Hematopoietic multipotent progenitor cell treated with erythropoietin and hydrocortisone succinate and interleukin-3 and kit ligand, for 4 days (in vitro differentiated cells): Measurements from ENCODE around the gene NAMPT.
"Not testable (repeated sequence)": the region's sequence is repeated elsewhere in the genome, so short reads cannot be mapped to it uniquely, and the experiment has no call there.

Source experiments
- DNase-seq: peaks from one replicate; pipeline ENCODE4 v3.0.0-alpha.2; 2015

Gene NAMPT

GRCh38 chr7:106224797-106225196 lies 60.0 kb downstream of the NAMPT start:
- no peak for DNase-seq

DNA sequence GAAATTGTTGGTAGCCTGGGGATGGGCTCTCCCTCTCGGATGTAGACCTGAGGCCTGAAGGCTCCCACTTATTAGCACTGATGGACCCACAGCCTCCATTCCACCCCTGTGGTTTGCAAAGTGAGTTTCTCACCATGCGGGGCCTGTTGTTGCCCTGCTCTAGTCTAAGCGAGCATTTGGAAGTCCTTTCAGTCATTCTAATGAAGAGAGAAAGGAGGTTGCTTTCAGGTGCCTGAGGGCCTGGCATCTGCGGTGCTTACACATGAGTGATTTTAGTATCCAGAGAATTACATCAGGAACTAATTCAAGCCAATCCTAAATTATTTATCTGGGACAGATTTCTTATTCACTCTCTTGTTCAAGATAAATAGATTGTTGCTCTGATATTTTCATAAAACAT lies 61.6 kb downstream of the NAMPT start:
- no peak for DNase-seq

DNA sequence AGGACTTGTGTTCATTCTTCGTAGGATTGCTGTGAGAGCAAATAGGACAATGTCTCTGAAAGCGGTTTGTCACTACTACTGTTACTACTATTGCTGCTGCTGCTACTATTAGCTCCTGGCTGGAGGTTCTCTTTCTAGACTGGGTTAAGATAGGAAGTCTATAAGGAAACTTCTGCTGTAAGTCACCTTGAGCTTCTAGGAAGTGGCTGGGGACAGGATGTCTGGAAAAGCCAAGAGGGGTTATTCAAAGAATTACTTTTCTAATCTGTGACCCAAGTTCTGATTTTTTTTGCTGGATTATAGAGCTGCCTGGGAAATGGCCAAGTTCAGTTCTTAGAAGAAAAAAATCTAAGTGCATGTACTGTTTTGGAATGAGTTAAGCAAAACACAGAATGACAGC lies 62.2 kb downstream of the NAMPT start:
- no peak for DNase-seq

DNA sequence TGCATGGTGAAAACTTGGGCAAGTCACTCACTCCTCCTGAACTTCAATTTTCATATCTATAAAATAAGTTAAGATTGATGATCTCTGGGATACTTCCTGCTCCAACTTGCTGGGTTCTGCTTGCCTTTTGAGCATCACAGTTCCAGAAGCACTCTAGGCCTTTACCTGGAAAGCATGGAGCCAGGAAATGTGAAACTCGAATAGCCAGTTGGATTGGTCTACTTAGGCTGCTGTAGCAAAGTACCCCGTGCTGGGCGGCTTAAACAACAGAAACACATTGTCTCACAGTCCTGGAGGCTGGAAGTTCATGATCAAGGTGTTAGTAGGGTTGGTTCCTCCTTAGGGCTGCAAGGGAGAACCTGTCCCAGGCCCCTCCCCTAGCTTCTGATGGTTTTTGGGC lies 64.5 kb downstream of the NAMPT start:
- no peak for DNase-seq

- DNase-seq = no peak
Observed at GRCh38 chr7:106219170-106219569, 65.6 kb downstream of the NAMPT start.

DNA sequence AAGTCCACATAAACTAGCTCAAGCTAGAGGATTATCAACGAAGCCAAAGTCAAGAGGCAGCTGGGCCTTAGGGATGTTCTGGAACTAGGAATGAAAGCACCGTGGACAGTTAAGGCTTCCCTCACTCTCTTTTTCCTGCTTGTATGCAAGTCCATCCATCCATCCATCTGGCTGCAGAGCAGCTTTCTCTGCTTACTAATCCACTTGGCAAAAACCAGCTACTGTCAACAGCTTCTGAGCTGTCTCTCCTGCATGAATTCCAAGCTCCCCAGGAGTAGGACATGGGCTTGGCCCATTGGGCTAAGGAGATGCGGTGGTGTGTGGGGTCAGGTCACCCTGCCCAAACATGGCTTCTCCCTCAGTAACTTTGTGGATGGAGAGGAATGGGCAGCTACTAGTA lies 66.2 kb downstream of the NAMPT start:
- DNase-seq = no peak

- no peak for DNase-seq
Observed at GRCh38 chr7:106216923-106217542, 67.8 kb downstream of the NAMPT start.

GRCh38 chr7:106216517-106216922 lies 68.3 kb downstream of the NAMPT start:
- peak; percentile 8 for DNase-seq

DNA sequence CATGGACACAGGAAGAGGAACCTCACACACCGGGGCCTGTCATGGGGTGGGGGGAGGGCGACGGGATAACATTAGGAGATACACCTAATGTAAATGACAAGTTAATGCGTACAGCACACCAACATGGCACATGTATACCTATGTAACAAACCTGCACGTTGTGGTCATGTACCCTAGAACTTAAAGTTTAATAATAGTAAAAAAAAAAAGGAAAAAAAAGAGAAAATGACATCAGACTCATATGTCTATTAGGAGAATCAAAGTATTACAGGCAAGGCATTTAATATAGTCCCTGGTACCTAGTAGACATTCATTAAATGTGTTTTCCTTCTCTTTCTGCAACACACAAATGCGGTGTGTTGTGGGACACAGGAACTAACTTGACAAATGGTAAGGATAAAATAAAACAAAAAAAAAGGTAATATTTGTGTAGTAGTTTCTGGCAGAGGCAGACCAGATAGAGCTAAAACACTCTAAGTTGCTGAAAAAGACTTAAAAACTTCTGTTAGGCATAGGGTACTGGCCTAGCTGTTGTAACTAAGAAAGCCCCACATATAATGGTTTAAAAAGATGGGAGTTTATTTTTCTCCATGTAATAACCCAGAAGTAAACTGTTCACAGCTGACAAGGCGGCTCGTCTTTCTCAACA lies 68.8 kb downstream of the NAMPT start:
- DNase-seq = no peak

- DNase-seq = not testable (repeated sequence)
Observed at GRCh38 chr7:106208944-106209343, 75.8 kb downstream of the NAMPT start.

GRCh38 chr7:106206826-106207541 lies 77.8 kb downstream of the NAMPT start:
- DNase-seq = no peak

DNA sequence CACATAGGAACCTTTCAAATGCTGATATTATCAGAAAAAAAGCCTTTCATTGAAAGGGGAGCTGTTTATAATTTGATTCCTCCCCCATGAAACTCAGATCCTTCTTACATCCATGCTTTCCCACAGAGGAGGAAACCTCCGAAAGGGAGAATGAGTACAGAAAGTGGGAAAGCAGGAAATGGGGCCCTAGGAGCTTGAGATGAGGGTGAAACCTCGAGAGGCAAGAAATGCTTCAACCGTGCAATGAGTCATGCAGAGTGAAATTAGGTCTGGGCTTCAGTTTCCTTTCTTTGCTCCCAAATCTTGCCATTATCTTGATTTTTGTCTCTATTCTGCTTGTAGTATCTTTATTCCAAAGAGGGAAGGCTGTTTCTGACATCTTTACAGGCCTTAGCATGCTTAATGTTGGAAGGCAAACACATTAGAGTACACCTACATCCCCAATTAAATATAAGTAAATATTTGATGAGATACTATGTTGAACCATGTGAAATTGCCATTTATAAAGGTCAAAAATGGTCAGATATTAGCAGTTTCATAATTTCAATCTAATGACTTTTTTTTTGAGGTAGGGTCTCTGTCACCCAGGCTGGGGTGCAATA lies 79.1 kb downstream of the NAMPT start:
- no peak for DNase-seq

GRCh38 chr7:106203473-106203872 lies 81.3 kb downstream of the NAMPT start:
- DNase-seq = no peak

DNA sequence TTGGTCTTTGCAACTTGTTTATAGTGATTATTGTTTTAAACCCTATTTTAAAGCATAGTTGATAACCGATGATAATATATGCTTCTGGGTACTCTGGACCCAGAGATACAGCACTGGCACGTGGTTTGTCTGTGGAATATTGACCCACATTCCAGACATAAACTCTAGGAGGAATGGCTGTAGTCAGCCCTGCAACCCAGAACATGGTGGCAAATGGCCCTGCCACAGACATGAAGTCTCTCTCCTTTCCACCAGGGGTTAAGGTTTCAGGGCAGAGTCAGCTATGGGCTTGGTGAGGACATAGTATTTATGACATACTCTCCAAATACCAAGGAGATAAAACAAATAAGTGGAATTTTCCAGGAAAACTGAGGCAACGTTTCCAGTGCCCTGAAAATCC lies 83.6 kb downstream of the NAMPT start:
- DNase-seq = no peak

DNA sequence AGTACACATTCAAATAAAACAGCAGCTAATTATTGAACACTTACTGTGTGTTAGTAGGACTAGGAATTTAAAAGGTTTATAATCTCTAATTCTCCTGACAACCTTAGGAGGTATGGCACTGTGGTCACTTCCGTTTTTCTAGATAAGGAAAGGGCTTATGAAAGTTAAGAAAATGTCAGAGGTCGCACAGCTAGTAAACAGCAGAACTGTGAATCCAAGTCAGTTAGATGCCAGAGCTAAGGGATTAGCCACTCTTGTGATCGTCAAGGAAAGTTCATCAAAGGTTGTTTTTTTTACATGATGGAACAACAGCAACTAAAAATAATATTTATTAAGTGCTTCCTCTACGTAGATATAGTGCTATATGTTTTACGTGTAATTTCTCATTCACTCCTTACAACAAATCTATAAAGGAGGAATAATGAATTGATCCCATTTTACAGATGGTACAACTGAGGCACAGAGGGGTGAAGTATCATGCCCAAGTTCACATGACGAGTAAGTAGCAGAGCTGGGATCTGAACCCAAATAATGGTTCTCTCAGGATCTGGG lies 84.9 kb downstream of the NAMPT start:
- DNase-seq = peak; percentile 8

DNA sequence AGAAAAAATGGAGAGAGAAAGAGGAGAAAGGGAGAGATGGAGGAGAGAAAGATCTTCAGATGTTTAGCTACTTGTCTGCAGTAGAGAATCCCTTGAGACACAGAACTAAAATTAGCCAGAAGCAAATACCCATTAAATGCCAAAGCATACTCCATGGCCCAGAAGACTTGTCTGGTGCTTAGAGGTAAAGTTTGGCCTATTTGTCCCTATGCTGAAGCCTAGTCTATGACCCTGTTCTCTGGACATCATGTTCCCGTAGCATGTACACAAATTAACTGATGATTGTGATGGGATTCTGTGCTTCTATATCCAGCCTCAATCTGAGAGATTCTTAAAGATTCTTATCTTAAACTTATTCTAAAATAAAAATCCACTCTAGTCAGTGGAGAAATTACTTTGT lies 85.8 kb downstream of the NAMPT start:
- no peak for DNase-seq
